GM12878 (cell line): ENCODE measurements around the gene FBLN1. TPM values are rescaled to one million over a fixed set of nuclear protein-coding genes. Genes with fewer than 3 reads are reported as not detected.

ENCODE experiments used
- ATAC-seq: fragments of 200-7000 bp; cut with Tn5 transposase; 3 replicates; pipeline ENCODE4 v1.9.1; 2020; ENCODE audit warnings: mild to moderate bottlenecking, moderate library complexity
- BruUV-seq: library from RNA; stranded (reverse); fragments of 400-500 nt; replicated peaks from 2 replicates; lab custom pipeline; 2021; lab: Mats Ljungman, UMichigan
- CTCF ChIA-PET: fragments of 300-600 bp; sonication (Branson Sonifier 250); formaldehyde crosslinking; extraction: SDS; loops from one replicate; lab custom pipeline; 2021; ENCODE audit warnings: inconsistent platforms; lab: Yijun Ruan, JAX
- POLR2A ChIA-PET: fragments of 350-600 bp; formaldehyde crosslinking; extraction: SDS; loops from one replicate; lab custom pipeline; 2021; ENCODE audit warnings: inconsistent platforms; lab: Charles Lee
- RAD21 ChIA-PET: fragments of 300-600 bp; sonication (Branson Sonifier 250); formaldehyde crosslinking; loops from one replicate; lab custom pipeline; 2023; ENCODE audit warnings: antibody characterized with exemption; ENCODE audit not compliant: unreplicated experiment; lab: Charles Lee
- SMC1A ChIA-PET: fragments of 300-600 bp; sonication (Branson Sonifier 250); formaldehyde crosslinking; loops from one replicate; lab custom pipeline; 2023; ENCODE audit not compliant: unreplicated experiment, uncharacterized antibody; lab: Charles Lee
- DNase-seq: peaks from one replicate; pipeline ENCODE4 v3.0.0-alpha.2; 2011; ENCODE audit warnings: low read depth, low spot score
- FAIRE-seq: peaks from 3 replicates; lab custom pipeline; 2011; peaks lifted over from hg19 to GRCh38; lab: Jason Lieb, UNC
- H2AFZ ChIP-seq: 2 replicates; pipeline ENCODE4 v1.6.0; 2011; ENCODE audit warnings: low read depth, low read length, control low read depth; ENCODE audit not compliant: control insufficient read depth
- H3K27ac ChIP-seq: 2 replicates; pipeline ENCODE4 v1.5.1; 2011; ENCODE audit warnings: control low read depth; ENCODE audit not compliant: control insufficient read depth, insufficient read depth
- H3K27me3 ChIP-seq, 2 experiments: replicated peaks in 1 of 2; 2 replicates each; pipeline versions ENCODE4 v1.6.0 to v1.6.1; 2011; ENCODE audit warnings: low read length in 1 of 2; ENCODE audit not compliant: control insufficient read depth in 2 of 2, insufficient read depth in 2 of 2
- H3K36me3 ChIP-seq, 2 experiments: 2 replicates each; pipeline ENCODE4 v1.5.1; 2011; ENCODE audit warnings: low read length in 1 of 2; ENCODE audit not compliant: control insufficient read depth in 2 of 2, insufficient read depth in 2 of 2
- H3K4me1 ChIP-seq: 2 replicates; pipeline ENCODE4 v1.6.1; 2011; ENCODE audit warnings: mild to moderate bottlenecking, low read length, moderate library complexity, mixed read lengths; ENCODE audit not compliant: control insufficient read depth, insufficient read depth
- H3K4me2 ChIP-seq: 2 replicates; pipeline ENCODE4 v1.6.0; 2011; ENCODE audit warnings: control low read depth; ENCODE audit not compliant: control insufficient read depth, insufficient read depth
- H3K4me3 ChIP-seq: fragments of 200-600 bp; sonication (generic); 2 replicates; pipeline ENCODE4 v1.5.1; 2016
- H3K79me2 ChIP-seq: 2 replicates; pipeline ENCODE4 v1.6.0; 2011; ENCODE audit warnings: low read length; ENCODE audit not compliant: control insufficient read depth, insufficient read depth
- H3K9ac ChIP-seq: 2 replicates; pipeline ENCODE4 v1.8.0; 2011; ENCODE audit warnings: low read length, control low read depth, mixed read lengths; ENCODE audit not compliant: control insufficient read depth, insufficient read depth
- H3K9me3 ChIP-seq: replicated peaks from 3 replicates; pipeline ENCODE4 v1.5.1; 2011; ENCODE audit warnings: mild to moderate bottlenecking, low read length; ENCODE audit not compliant: control insufficient read depth, insufficient read depth
- H4K20me1 ChIP-seq: 2 replicates; pipeline ENCODE4 v1.6.0; 2011; ENCODE audit not compliant: control insufficient read depth, insufficient read depth
- BCL3 ChIP-seq: IDR thresholded peaks from 2 replicates; pipeline ENCODE4 v1.6.1; 2011; ENCODE audit warnings: borderline replicate concordance, low read depth, mild to moderate bottlenecking, moderate library complexity, low read length; ENCODE audit not compliant: insufficient read depth, poor library complexity, severe bottlenecking
- CBX3 ChIP-seq: fragments of 200-600 bp; sonication (generic); IDR thresholded peaks from 2 replicates; pipeline ENCODE4 v1.6.1; 2016; ENCODE audit warnings: low read depth, borderline replicate concordance
- CREB1 ChIP-seq: IDR thresholded peaks from 2 replicates; pipeline ENCODE4 v1.6.1; 2012; ENCODE audit warnings: low read depth, mild to moderate bottlenecking, inconsistent platforms
- CTCF ChIP-seq, 3 experiments: IDR thresholded peaks in 2 of 3; conservative IDR thresholded peaks in 1 of 3; 2 replicates each; pipeline ENCODE4 v1.5.1; 2011; ENCODE audit warnings: low read depth in 3 of 3, low read length in 3 of 3, mild to moderate bottlenecking in 3 of 3, control low read depth in 2 of 3, moderate library complexity in 2 of 3, inconsistent platforms in 1 of 3, mixed read lengths in 1 of 3; ENCODE audit not compliant: control insufficient read depth in 2 of 3, insufficient read depth in 1 of 3; ENCODE audit errors: extremely low read depth in 1 of 3
- HDAC6 ChIP-seq: fragments of 200-600 bp; sonication (generic); IDR thresholded peaks from one replicate; pipeline ENCODE4 v1.8.0; 2017; ENCODE audit warnings: antibody characterized with exemption; ENCODE audit not compliant: unreplicated experiment
- LARP7 ChIP-seq: fragments of 450-650 bp; IDR thresholded peaks from 2 replicates; pipeline ENCODE4 v1.6.1; 2017; ENCODE audit warnings: mild to moderate bottlenecking
- MLLT1 ChIP-seq: fragments of 450-650 bp; IDR thresholded peaks from 2 replicates; pipeline ENCODE4 v1.6.1; 2016; ENCODE audit warnings: mild to moderate bottlenecking
- NKRF ChIP-seq: fragments of 450-650 bp; conservative IDR thresholded peaks from 2 replicates; pipeline ENCODE4 v1.6.1; 2017; ENCODE audit warnings: mild to moderate bottlenecking, moderate library complexity
- PBX3 ChIP-seq: IDR thresholded peaks from 2 replicates; pipeline ENCODE4 v1.6.1; 2011; ENCODE audit warnings: mild to moderate bottlenecking, low read depth, low read length, moderate library complexity; ENCODE audit not compliant: insufficient replicate concordance
- STAT3 ChIP-seq: IDR thresholded peaks from 2 replicates; pipeline ENCODE4 v1.6.1; 2011; ENCODE audit warnings: low read depth, low read length, improper control_type of control experiment
- ZNF207 ChIP-seq: fragments of 450-650 bp; IDR thresholded peaks from 2 replicates; pipeline ENCODE4 v1.6.1; 2014; ENCODE audit warnings: antibody characterized with exemption, mild to moderate bottlenecking, borderline replicate concordance
- WGBS: methylation state at CpG from one replicate; pipeline ENCODE4 v1.1.6; 2016; ENCODE audit warnings: low lambda C conversion rate; ENCODE audit not compliant: insufficient replicate concordance, insufficient coverage; ENCODE audit errors: missing lambda C conversion rate; 5-methylcytosine and 5-hydroxymethylcytosine counted together
- in situ Hi-C: fragments of 300-500 bp; cut with MboI; formaldehyde crosslinking; loops from 9 replicates; pipeline ENCODE4 v1.14.3; 2018; ENCODE audit warnings: mixed read lengths
- intact Hi-C: fragments of 100-400 bp; cut with micrococcal nuclease; formaldehyde crosslinking; loops from one replicate; pipeline ENCODE4 v1.14.2; 2022; ENCODE audit not compliant: unreplicated experiment
- polyA plus RNA-seq, 11 experiments: library from polyadenylated mRNA; depleted of rRNA in 4 of 11; unstranded in 6 of 11; stranded (reverse) in 5 of 11; fragments of >200 nt; fragmentation: Nextera tagmentation in 4 of 11; fragmentation: Illumina TruSeq in 1 of 11; extraction: Ambion mirVana in 4 of 11; extraction: Trizol in 1 of 11; gene quantifications; 1 replicate in 1 of 11; 2 replicates in 10 of 11; pipeline versions ENCODE4 v1.2.1 to v1.2.3, GENCODE V29; 2011 to 2016; ENCODE audit warnings: inconsistent platforms in 2 of 11, missing spikeins in 2 of 11, low read depth in 1 of 11
- total RNA-seq, 4 experiments: library from RNA; depleted of rRNA in 3 of 4; stranded (reverse); fragments of >200 nt in 3 of 4; fragmentation: Illumina TruSeq in 1 of 4; extraction: Trizol in 1 of 4; gene quantifications; 2 replicates each; pipeline versions ENCODE4 v1.2.1 to v1.2.3, GENCODE V29; 2013 to 2021

Gene FBLN1
- total and polyA plus RNA-seq, 10 of the 15 experiments (the other 5 are each of a cell fraction or from before 2014, with no cell fraction given) = 0.20 to 0.51 TPM; not detected in 8

GRCh38 chr22:45608763-45609180 is 106.1 kb downstream of the FBLN1 start:
- Histone ChIP-seq H3K27ac (no peak overlapping the region), H3K4me1 (no peaks in the 10 kb centered on the region), H3K27me3 (no peaks in the 10 kb centered on the region; a peak in 2 of 4 replicates), H2AFZ (no peak overlapping the region), H3K36me3 (no peaks in the 10 kb centered on the region), H3K4me2 (no peak overlapping the region), H3K9me3 (no peaks in the 10 kb centered on the region), H4K20me1 (no peaks in the 10 kb centered on the region), H3K9ac (no peak overlapping the region), H3K79me2 (no peaks in the 10 kb centered on the region), H3K4me3 (no peak overlapping the region)
- FAIRE-seq (no peak), DNase-seq (no peak), ATAC-seq (no peak)
- CTCF ChIA-PET = no interaction called here
- RAD21 ChIA-PET = no interaction called here
- in situ Hi-C loops (no loop called here), intact Hi-C loops (no loop called here)
- TF ChIP-seq CREB1 = no peak
- TF ChIP-seq NKRF = no peak
- no peak for TF ChIP-seq CTCF (IDR thresholded peaks at IDR 0.05 in 2 of 3, conservative IDR thresholded peaks at IDR 0.05 in 1 of 3; ENCODE audit: control insufficient read depth in 2 of 3, extremely low read depth in 1 of 3, insufficient read depth in 1 of 3, low read depth in 3 of 3, low read length in 3 of 3)
- TF ChIP-seq ZNF207 = no peak
- TF ChIP-seq MLLT1 = no peak
- no peak for TF ChIP-seq HDAC6
- no peak for TF ChIP-seq BCL3
- no peak for TF ChIP-seq CBX3
- TF ChIP-seq STAT3 = no peak
- no peak for TF ChIP-seq PBX3
- TF ChIP-seq LARP7 = no peak
- no TSS peak for BruUV-seq
- POLR2A ChIA-PET = no interaction called here
- 43% methylated on average over 8 of the region's 8 CpGs for WGBS
- SMC1A ChIA-PET = no interaction called here
